HG03045 (cell line): ENCODE results near the gene OR6K3.
"Not testable (repeated sequence)": the region's sequence is repeated elsewhere in the genome, so short reads cannot be mapped to it uniquely, and the experiment has no call there.

Source experiments
- ATAC-seq: cut with Tn5 transposase; IDR thresholded peaks from one replicate; pipeline ENCODE4 v1.9.1; 2021; ENCODE audit warnings: mild to moderate bottlenecking, moderate library complexity; ENCODE audit not compliant: unreplicated experiment

OR6K3 gene

DNA sequence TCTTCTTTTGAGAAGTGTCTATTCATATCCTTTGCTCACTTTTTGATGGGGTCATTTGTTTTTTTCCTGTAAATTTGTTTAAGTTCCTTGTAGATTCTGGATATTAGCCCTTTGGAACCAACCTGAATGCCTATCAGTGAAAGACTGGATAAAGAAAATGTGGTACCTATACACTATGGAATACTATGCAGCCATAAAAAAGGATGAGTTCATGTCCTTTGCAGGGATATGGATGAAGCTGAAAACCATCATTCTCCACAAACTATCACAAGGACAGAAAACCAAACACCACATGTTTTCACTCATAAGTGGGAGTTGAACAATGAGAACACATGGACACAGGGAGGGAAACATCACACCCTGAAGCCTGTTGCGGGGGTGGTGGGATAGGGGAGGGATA lies 32.2 kb downstream of the OR6K3 start:
- not testable (repeated sequence) for ATAC-seq

DNA sequence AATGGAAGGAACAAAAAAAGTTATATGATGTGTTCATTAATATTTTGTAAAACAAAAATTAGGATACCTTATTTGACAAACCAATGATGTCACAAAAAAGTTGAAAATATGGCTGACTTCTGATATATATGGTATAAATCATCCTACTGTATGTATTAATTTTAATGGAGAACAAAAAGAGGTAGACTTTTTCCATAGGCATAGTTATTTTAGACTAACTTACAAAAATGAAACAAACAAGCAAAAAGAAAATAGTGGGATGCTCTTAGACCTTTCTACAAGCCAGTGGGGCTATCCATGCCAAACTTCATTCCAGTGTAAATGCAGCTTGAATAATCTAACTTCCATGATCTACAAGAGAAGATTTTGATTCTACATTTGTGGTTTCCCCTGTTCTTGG lies 33.5 kb downstream of the OR6K3 start:
- ATAC-seq = no peak

DNA sequence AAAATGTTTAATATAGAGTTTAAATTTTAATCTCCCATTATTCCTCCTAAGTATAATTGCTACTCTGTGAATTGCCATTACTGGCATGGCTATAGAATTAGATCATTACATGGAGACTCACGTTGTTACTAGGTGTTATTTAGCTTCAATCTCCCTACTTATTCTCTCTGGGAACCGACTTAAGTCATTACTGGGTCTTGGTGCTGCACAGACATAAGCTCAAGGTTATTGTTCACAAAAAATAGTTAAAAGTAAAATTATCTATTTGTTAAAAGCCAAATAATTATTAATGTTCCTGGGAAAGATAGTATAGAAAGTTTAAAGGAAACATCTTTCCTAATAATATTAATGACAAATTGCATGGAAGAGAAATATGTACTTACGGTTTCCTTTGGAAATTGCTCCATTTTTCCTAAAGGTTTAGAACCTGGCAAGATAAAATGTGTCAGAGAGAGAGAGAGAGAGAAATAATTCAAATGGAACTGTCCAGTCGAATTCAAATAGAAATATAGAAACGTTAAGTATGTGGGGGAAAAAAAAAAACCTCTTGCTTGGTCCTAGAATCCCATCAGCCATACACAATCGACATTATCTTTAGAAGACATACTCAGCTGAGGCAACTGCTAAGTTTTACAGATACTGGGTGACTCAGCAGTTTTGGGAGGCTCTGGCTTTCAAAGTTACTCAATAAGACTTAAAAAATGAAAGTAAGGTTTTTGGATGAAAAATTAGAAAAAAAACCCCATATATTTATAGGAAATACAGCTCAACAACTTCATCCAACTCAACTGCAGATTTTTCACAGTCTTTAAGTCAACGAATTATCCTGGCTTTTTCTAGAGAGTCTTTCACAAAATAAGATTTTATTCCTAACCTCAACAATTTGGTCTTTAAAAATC lies 34.2 kb downstream of the OR6K3 start, which contains the start of gene SPTA1:
SPTA1 (minus strand) TSS at position 605 of the 899 bp plus-strand sequence; CDS start at position 407, 198 bp downstream.
- no peak for ATAC-seq

DNA sequence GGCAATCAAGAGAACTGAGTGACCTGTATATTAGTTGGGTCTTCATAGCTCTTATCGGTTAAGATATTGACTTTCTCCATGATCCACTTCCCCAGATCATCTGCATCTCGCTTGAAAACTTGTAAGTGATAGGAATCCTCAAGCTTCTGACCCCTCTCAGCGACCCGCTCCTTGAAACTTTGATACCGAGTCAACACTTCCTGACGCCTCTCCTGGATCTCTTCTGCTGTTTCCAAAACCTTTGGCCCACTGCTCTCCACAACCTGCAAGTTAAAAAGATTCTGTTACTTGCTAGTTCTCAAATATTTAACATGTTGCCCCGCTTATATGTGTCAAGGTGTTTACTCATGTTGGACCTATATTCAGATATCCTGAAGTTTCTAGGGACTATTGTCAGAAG lies 35.4 kb downstream of the OR6K3 start:
- ATAC-seq = no peak

DNA sequence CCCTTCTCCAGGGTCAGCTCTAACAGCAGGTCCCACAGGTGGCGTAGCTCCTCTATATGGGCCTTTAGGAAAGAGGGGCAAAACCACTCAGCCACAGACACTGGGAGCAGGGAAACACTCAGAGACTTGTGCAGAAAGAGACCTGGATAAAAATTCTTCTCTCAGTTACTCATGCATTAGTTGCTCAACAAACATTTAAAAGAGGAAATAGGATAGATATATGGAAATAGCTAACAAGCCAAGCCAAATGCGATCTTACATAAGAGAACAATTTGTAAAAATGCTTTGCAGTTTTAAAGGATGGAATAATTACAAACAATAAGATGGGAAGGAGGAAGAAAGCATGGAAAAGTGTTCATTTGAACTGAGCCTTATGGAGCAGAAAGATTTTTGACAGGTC lies 38.9 kb downstream of the OR6K3 start:
- ATAC-seq = no peak

DNA sequence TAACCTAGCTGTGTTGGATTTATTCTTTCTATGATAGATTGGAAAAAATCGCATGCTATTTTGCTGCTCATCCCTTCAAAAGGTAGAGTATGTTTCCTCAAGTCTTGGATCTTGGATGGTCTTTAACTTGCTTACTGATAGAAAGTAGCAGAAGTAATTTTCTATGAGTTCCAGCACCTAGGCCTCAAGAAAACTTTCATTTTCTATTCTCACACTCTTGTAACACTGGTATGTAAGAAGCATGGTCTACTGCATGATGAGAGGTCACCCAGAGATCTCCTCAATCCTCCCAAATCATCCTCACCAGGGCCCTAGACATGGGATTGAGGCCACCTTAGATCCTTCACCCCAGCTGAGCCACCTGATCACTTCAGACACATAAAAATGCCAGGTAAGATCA lies 41.2 kb downstream of the OR6K3 start:
- ATAC-seq = no peak

DNA sequence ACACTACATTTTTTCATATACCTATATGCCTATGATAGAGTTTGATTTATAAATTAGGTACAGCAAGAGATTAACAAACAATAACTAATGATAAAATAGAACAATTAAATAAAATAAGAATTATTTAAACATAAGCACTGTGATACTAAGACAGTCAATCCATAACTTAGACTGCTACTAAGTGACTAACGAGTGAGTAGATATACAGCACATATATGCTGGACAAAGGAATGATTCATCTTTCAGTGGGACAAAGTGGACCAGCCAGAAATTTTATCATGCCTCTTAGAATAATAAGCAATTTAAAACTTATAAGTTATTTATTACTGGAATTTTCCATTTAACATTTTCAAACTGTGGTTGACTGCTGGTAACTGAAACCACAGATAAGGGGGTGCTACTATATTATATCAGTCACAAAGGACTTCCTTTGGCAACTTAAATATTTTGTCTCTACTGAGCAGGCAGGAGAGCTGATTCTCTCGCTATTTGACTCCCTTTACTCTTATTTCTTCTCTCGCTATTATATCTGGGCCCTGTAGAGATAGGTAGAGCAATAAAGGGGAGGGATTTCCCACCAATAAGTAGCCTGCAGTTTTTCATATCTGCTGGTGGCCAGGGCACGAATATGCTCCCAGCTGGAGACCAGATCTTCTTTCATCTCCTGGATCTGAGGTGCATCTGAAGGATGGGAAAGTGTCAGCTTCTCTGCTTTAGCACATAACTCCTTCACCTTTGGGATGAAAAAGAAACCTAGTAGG lies 44.8 kb downstream of the OR6K3 start:
- ATAC-seq = no peak

DNA sequence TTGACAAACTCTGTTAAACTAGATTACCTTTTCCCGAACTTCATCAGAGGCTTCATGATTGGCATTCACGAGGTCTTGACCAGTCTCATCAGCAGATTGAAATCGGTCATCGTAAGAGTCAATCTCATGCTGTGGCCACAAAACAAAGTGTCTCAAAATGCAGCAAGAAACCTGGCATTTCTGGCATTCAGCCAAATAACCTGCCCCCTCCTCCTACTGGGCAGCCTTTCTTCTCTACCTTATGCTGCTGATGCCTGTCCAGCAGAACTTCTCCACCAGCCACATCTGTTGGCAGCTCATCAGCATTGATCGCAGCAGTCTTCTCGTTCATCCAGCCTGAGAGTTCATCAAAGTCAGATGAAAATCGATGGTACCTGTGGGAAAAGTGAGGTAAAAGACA lies 46.2 kb downstream of the OR6K3 start:
- no peak for ATAC-seq
